Measurements from ENCODE around the gene RNASE8.

The RNASE8 gene

DNA sequence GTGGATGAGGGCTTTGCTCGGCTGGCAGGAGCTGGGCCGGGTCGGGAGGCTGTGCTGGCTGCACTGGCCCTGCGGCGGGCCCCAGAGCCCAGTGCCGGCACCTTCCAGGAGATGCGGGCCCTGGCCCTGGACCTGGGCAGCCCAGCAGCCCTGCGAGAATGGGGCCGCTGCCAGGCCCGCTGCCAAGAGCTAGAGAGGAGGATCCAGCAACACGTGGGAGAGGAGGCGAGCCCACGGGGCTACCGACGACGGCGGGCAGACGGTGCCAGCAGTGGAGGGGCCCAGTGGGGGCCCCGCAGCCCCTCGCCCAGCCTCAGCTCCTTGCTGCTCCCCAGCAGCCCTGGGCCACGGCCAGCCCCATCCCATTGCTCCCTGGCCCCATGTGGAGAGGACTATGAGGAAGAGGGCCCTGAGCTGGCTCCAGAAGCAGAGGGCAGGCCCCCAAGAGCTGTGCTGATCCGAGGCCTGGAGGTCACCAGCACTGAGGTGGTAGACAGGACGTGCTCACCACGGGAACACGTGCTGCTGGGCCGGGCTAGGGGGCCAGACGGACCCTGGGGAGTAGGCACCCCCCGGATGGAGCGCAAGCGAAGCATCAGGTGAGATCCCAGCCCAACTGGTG, 24.0 kb downstream of the RNASE8 start:
- Histone ChIP-seq H3K27ac (ENCODE audit: low read length) (no peak overlapping the region), H3K9me3 (ENCODE audit: insufficient read depth, low read depth, low read length) (no peaks in the 10 kb centered on the region), H3K4me3 (ENCODE audit: low read length) (no peak overlapping the region), H3K4me1 (ENCODE audit: insufficient read depth, low read length) (no peaks in the 10 kb centered on the region), H3K36me3 (ENCODE audit: insufficient read depth, low read depth, low read length) (peaks cover 96% of the 10 kb centered on the region), H3K9ac (ENCODE audit: low read depth, low read length) (no peak overlapping the region), H3K27me3 (ENCODE audit: insufficient read depth, low read length) (no peaks in the 10 kb centered on the region)

DNA sequence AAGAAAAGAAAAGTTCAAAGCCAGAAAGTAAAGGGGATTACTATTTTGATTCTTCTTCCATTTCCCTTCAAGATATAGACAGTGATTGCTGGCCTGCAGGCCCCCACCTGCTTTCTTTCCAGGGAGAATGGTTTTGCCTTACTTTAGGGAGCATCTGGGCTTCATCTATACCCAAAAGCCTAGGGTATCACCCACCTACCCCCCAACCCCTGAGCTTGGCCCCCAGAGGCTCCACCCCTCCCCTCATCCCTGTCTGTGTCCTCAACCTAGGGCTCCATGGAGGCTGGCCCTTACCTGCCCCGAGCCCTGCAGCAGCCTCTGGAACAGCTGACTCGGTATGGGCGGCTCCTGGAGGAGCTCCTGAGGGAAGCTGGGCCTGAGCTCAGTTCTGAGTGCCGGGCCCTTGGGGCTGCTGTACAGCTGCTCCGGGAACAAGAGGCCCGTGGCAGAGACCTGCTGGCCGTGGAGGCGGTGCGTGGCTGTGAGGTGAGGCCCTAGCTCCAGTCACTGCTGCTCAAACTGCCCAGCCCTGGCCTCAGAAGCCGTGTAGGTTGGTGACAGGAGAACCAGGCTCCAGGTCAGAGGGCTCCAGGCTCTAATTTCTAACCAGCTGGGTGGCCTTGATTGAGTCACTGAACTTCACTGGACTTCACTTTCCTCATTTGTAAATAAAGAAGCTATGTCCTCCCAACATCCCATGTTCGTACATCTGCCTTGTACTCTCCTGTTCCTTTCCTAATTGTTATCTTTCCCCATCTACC, 26.1 kb downstream of the RNASE8 start:
- Histone ChIP-seq H3K9ac (ENCODE audit: low read depth, low read length) (no peak overlapping the region), H3K4me3 (ENCODE audit: low read length) (no peak overlapping the region), H3K4me1 (ENCODE audit: insufficient read depth, low read length) (peaks cover 5% of the 10 kb centered on the region; the same call in 1 of the 2 replicates), H3K27ac (ENCODE audit: low read length) (no peak overlapping the region), H3K36me3 (ENCODE audit: insufficient read depth, low read depth, low read length) (peaks cover 90% of the 10 kb centered on the region), H3K9me3 (ENCODE audit: insufficient read depth, low read depth, low read length) (no peaks in the 10 kb centered on the region), H3K27me3 (ENCODE audit: insufficient read depth, low read length) (no peaks in the 10 kb centered on the region)

GRCh38 chr14:21084396-21084795, 26.8 kb downstream of the RNASE8 start:
- no peak overlapping the region for H3K27ac ChIP-seq (ENCODE audit: low read length)
- peaks cover 5% of the 10 kb centered on the region; the same call in 1 of the 2 replicates for H3K4me1 ChIP-seq (ENCODE audit: insufficient read depth, low read length)
- no peak overlapping the region for H3K9ac ChIP-seq (ENCODE audit: low read depth, low read length)
- H3K36me3 ChIP-seq (ENCODE audit: insufficient read depth, low read depth, low read length) = peaks cover 90% of the 10 kb centered on the region
- H3K9me3 ChIP-seq (ENCODE audit: insufficient read depth, low read depth, low read length) = no peaks in the 10 kb centered on the region
- H3K27me3 ChIP-seq (ENCODE audit: insufficient read depth, low read length) = no peaks in the 10 kb centered on the region
- no peak overlapping the region for H3K4me3 ChIP-seq (ENCODE audit: low read length)

DNA sequence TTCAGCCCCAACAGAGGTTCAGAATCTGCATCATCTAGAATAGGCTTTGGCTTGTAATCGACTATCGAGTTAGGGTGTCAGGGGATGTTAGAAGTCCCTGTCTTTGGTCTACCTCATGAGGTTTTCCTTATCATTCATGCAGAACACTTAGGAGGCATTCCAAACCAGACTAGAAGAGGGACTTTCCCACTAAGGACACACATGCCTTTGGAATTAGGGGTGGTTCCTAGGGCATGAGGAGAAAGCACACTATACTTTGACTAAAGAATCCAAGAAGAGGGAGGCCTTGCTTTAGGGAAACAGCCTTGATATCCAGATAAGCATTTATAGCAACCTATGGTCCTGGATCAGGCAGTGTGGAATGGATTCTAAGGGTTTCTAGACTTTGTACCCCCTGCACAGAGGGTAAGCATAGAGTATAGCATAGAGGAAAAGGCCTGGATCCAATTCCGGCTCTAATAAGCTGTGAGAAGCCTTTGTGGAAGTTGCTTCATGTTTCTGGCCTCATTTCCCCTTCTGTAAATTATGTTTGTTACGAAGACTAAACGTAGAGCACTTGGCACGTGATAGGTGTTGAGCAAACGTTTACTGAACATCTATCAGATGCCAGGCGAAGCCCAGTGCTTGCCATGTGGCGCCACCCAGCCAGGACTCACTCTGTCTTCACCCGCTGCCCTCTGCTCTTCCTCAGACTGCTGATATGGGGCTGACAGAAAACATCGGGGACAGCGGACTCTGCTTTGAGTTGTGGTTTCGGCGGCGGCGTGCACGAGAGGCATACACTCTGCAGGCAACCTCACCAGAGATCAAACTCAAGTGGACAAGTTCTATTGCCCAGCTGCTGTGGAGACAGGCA, 27.6 kb downstream of the RNASE8 start:
- H3K9ac ChIP-seq (ENCODE audit: low read depth, low read length) = no peak overlapping the region
- H3K9me3 ChIP-seq (ENCODE audit: insufficient read depth, low read depth, low read length) = no peaks in the 10 kb centered on the region
- H3K4me3 ChIP-seq (ENCODE audit: low read length) = no peak overlapping the region
- peaks cover 5% of the 10 kb centered on the region; the same call in 1 of the 2 replicates for H3K4me1 ChIP-seq (ENCODE audit: insufficient read depth, low read length)
- H3K27me3 ChIP-seq (ENCODE audit: insufficient read depth, low read length) = no peaks in the 10 kb centered on the region
- no peak overlapping the region for H3K27ac ChIP-seq (ENCODE audit: low read length)
- H3K36me3 ChIP-seq (ENCODE audit: insufficient read depth, low read depth, low read length) = peaks cover 90% of the 10 kb centered on the region

DNA sequence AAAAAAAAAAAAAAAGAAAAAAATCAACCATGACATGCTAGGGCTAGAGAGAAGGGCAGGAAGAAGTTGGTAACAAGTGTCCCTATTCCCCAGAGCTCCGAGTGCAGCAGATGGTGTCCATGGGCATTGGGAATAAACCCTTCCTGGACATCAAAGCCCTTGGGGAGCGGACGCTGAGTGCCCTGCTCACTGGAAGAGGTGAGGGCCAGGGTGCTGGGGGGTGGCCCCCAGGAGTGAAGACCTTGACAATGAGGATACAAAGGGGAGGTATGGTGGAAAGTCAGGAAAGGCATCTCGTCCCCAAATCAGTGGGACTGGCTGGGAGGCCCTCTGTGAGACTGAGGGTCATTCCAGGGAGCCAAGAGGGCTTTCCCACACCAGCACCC, 29.3 kb downstream of the RNASE8 start:
- no peaks in the 10 kb centered on the region for H3K9me3 ChIP-seq (ENCODE audit: insufficient read depth, low read depth, low read length)
- H3K4me3 ChIP-seq (ENCODE audit: low read length) = no peak overlapping the region
- H3K36me3 ChIP-seq (ENCODE audit: insufficient read depth, low read depth, low read length) = peaks cover 89% of the 10 kb centered on the region
- H3K4me1 ChIP-seq (ENCODE audit: insufficient read depth, low read length) = peaks cover 5% of the 10 kb centered on the region; the same call in 1 of the 2 replicates
- no peak overlapping the region for H3K9ac ChIP-seq (ENCODE audit: low read depth, low read length)
- no peaks in the 10 kb centered on the region for H3K27me3 ChIP-seq (ENCODE audit: insufficient read depth, low read length)
- no peak overlapping the region for H3K27ac ChIP-seq (ENCODE audit: low read length)

DNA sequence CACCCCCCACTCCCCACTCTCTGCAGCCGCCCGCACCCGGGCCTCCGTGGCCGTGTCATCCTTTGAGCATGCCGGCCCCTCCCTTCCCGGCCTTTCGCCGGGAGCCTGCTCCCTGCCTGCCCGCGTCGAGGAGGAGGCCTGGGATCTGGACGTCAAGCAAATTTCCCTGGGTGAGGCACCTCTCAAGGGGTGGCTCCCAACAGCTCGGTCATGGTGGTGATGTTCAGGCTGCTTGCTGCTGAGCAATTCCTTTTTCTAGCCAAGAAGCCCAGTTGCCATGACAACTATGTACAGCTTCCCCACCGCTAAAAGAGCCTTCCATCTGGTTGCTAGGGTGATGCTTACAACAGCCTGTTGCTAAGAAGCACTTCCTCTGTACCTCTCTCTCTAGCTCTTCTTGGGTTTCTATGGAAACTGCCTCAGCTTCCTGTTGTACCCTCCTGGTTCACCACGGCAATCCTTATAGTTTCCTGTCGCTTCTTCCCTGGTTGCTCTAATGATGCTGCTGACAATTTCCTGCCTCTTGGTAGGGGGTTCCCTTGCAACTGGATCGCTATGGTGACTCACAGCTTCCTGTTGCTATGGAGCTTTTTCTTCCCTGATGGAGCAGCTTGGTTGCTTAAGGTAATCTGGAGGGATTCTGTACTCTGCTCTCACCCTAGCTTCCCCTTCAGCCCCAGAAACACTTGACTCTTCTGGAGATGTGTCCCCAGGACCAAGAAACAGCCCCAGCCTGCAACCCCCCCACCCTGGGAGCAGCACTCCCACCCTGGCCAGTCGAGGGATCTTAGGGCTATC, 29.9 kb downstream of the RNASE8 start:
- Histone ChIP-seq H3K9ac (ENCODE audit: low read depth, low read length) (no peak overlapping the region), H3K9me3 (ENCODE audit: insufficient read depth, low read depth, low read length) (no peaks in the 10 kb centered on the region), H3K27ac (ENCODE audit: low read length) (no peak overlapping the region), H3K27me3 (ENCODE audit: insufficient read depth, low read length) (no peaks in the 10 kb centered on the region), H3K36me3 (ENCODE audit: insufficient read depth, low read depth, low read length) (peaks cover 88% of the 10 kb centered on the region), H3K4me3 (ENCODE audit: low read length) (no peak overlapping the region), H3K4me1 (ENCODE audit: insufficient read depth, low read length) (peaks cover 5% of the 10 kb centered on the region; the same call in 1 of the 2 replicates)

- H3K9ac ChIP-seq (ENCODE audit: low read depth, low read length) = no peak overlapping the region
- H3K4me3 ChIP-seq (ENCODE audit: low read length) = no peak overlapping the region
- H3K27me3 ChIP-seq (ENCODE audit: insufficient read depth, low read length) = no peaks in the 10 kb centered on the region
- no peaks in the 10 kb centered on the region for H3K9me3 ChIP-seq (ENCODE audit: insufficient read depth, low read depth, low read length)
- H3K27ac ChIP-seq (ENCODE audit: low read length) = no peak overlapping the region
- H3K36me3 ChIP-seq (ENCODE audit: insufficient read depth, low read depth, low read length) = peaks cover 89% of the 10 kb centered on the region
- peaks cover 15% of the 10 kb centered on the region for H3K4me1 ChIP-seq (ENCODE audit: insufficient read depth, low read length)
Observed at GRCh38 chr14:21088687-21089086, 31.1 kb downstream of the RNASE8 start.

DNA sequence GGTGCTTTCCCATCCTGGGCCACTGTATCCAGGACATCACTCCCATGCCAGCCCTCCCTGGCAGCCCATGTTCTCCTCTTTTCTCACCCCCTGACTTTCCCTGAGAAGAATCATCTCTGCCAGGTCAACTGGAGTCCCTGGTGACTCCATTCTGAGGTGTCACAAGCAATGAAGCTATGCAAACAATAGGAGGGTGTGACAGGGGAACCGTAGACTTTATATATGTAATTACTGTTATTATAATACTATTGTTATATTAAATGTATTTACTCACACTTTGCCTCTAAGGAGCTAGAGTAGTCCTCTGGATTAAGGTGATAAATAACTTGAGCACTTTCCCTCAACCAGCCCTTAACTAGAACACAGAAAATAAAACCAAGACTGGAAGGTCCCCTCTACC, 31.6 kb downstream of the RNASE8 start:
- peaks cover 18% of the 10 kb centered on the region for H3K4me1 ChIP-seq (ENCODE audit: insufficient read depth, low read length)
- H3K4me3 ChIP-seq (ENCODE audit: low read length) = no peak overlapping the region
- H3K27ac ChIP-seq (ENCODE audit: low read length) = no peak overlapping the region
- H3K36me3 ChIP-seq (ENCODE audit: insufficient read depth, low read depth, low read length) = peaks cover 83% of the 10 kb centered on the region
- no peaks in the 10 kb centered on the region for H3K27me3 ChIP-seq (ENCODE audit: insufficient read depth, low read length)
- no peaks in the 10 kb centered on the region for H3K9me3 ChIP-seq (ENCODE audit: insufficient read depth, low read depth, low read length)
- no peak overlapping the region for H3K9ac ChIP-seq (ENCODE audit: low read depth, low read length)

DNA sequence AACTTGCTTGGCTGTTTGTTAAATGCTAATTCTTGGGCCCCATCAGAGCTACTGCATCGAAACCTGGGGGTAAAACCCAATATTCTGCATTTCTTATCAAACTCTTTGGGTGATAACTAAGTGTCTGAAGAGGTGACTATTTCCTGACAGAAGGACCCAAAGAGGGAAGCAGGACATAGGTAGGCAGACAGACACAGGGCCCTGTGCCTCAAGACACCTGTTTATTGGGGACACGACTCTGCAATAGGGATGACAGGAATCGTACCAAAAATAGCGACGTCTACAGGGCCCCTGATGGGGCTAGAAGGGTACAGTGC, 32.2 kb downstream of the RNASE8 start:
- Histone ChIP-seq H3K4me1 (ENCODE audit: insufficient read depth, low read length) (peaks cover 20% of the 10 kb centered on the region), H3K9me3 (ENCODE audit: insufficient read depth, low read depth, low read length) (no peaks in the 10 kb centered on the region), H3K27me3 (ENCODE audit: insufficient read depth, low read length) (no peaks in the 10 kb centered on the region), H3K36me3 (ENCODE audit: insufficient read depth, low read depth, low read length) (peaks cover 77% of the 10 kb centered on the region), H3K4me3 (ENCODE audit: low read length) (no peak overlapping the region), H3K9ac (ENCODE audit: low read depth, low read length) (no peak overlapping the region), H3K27ac (ENCODE audit: low read length) (no peak overlapping the region)

DNA sequence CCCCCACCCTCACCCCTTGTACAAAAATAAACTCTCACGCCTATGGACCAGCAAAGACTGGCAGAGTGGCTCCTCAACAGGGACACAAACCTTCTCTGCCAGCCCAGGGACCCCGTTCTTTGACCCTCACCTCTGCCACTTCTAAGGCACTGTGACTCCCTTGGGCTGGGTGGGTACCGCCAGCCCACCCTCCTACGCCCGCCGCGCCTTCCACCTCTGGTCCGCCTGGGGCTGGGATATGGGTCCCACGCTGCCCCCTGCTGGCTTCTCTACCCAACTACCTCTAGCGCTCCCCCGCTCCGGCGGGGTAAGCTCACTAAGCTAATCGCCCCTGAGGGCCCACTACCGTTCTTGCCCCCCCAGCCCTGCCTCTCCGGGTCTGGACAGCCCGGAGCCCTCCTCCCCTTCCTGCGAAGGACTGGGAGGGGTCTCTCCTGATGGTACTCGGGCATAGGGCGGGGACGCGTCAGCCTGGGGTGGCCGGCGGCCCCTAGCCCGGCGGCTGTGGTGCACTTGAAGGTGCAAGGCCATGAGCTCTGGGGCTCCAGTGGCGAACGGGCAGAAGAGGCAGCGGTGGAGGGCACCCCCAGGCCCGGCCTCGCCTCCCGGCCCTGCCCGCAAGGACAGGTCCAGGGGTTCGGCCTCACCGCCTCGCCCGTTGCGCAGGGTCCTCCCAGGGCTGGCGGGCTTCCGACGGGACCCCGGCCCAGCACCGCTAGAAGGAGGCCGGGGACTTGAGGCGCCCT, 32.7 kb downstream of the RNASE8 start:
- no peak overlapping the region for H3K27ac ChIP-seq (ENCODE audit: low read length)
- no peak overlapping the region for H3K4me3 ChIP-seq (ENCODE audit: low read length)
- peaks cover 25% of the 10 kb centered on the region for H3K4me1 ChIP-seq (ENCODE audit: insufficient read depth, low read length)
- no peak overlapping the region for H3K9ac ChIP-seq (ENCODE audit: low read depth, low read length)
- H3K27me3 ChIP-seq (ENCODE audit: insufficient read depth, low read length) = no peaks in the 10 kb centered on the region
- H3K9me3 ChIP-seq (ENCODE audit: insufficient read depth, low read depth, low read length) = no peaks in the 10 kb centered on the region
- H3K36me3 ChIP-seq (ENCODE audit: insufficient read depth, low read depth, low read length) = peaks cover 76% of the 10 kb centered on the region

Measured in iPS-20b (cell line).